PFSK-1 (cell line): ENCODE results near the gene HOXC12.

ENCODE experiments used
- FOXP2 ChIP-seq: optimal IDR thresholded peaks from 2 replicates; pipeline ENCODE3; 2011; ENCODE audit warnings: borderline replicate concordance, control low read depth, inconsistent platforms; ENCODE audit not compliant: insufficient read depth; ENCODE audit errors: extremely low read length, extremely low read depth
- POLR2AphosphoS5 ChIP-seq: IDR thresholded peaks from 2 replicates; pipeline ENCODE4 v1.6.1; 2012; ENCODE audit warnings: low read depth, mild to moderate bottlenecking, control low read depth, low read length, moderate library complexity
- REST ChIP-seq, 2 experiments: IDR thresholded peaks; 2 replicates each; pipeline versions ENCODE4 v1.6.1 to v1.8.0; 2011 to 2012; ENCODE audit warnings: low read depth in 2 of 2, low read length in 2 of 2, control low read depth in 1 of 2, inconsistent platforms in 1 of 2, mild to moderate bottlenecking in 1 of 2, moderate library complexity in 1 of 2; ENCODE audit not compliant: insufficient read depth in 1 of 2
- SIN3A ChIP-seq: IDR thresholded peaks from 2 replicates; pipeline ENCODE4 v1.6.1; 2012; ENCODE audit warnings: mild to moderate bottlenecking, low read length, moderate library complexity, borderline replicate concordance; ENCODE audit not compliant: insufficient read depth
- TAF1 ChIP-seq: IDR thresholded peaks from 2 replicates; pipeline ENCODE4 v1.6.1; 2012; ENCODE audit warnings: low read length, control low read depth, borderline replicate concordance; ENCODE audit not compliant: insufficient read depth

- no peak for TF ChIP-seq POLR2AphosphoS5
- TF ChIP-seq REST (IDR thresholded peaks at IDR 0.05; ENCODE audit: insufficient read depth in 1 of 2, low read depth in 2 of 2, low read length in 2 of 2), result no peak
- no peak for TF ChIP-seq FOXP2
- no peak for TF ChIP-seq TAF1
- TF ChIP-seq SIN3A, result no peak
Observed at GRCh38 chr12:53985692-53985993, 30.9 kb downstream of the HOXC12 start.
